Body of pancreas (tissue), 4 donors: ENCODE results near the gene NDST4. TPM values are rescaled to one million over a fixed set of nuclear protein-coding genes. Genes with fewer than 3 reads are reported as not detected.

Experiments used
- ATAC-seq: fragments of 150-250 bp; one replicate; pipeline ENCODE4 v1.9.1; 2016
- DNase-seq, 4 donors: peaks; one replicate each; pipeline ENCODE4 v3.0.0-alpha.2; 2019
- H3K27ac ChIP-seq, 4 donors: fragments of 200-600 bp; sonication (generic); 1 replicate in 3 of 4; 2 replicates in 1 of 4; pipeline versions ENCODE4 v1.5.1 to v1.6.1; 2016 to 2019; ENCODE audit warnings: mild to moderate bottlenecking in 1 of 4, mixed read lengths in 1 of 4, moderate library complexity in 1 of 4
- H3K27me3 ChIP-seq, 2 donors: fragments of 200-600 bp; sonication (generic); one replicate each; pipeline ENCODE4 v1.6.0; 2016; ENCODE audit warnings: mild to moderate bottlenecking in 1 of 2
- H3K36me3 ChIP-seq, 2 donors: fragments of 200-600 bp; sonication (generic); replicated peaks in 1 of 2; 2 replicates each; pipeline ENCODE4 v1.5.1; 2016; ENCODE audit warnings: low read depth in 2 of 2; ENCODE audit not compliant: insufficient read depth in 1 of 2
- H3K4me1 ChIP-seq: fragments of 200-600 bp; sonication (generic); one replicate; pipeline ENCODE4 v1.6.0; 2016
- H3K4me3 ChIP-seq, 2 donors: fragments of 200-600 bp; sonication (generic); 1 replicate in 1 of 2; 2 replicates in 1 of 2; pipeline ENCODE4 v1.5.1; 2016 to 2019
- H3K9me3 ChIP-seq, 3 donors: fragments of 200-600 bp; sonication (generic); 1 replicate in 2 of 3; 2 replicates in 1 of 3; pipeline ENCODE4 v1.5.1; 2016
- POLR2A ChIP-seq, 3 donors: fragments of 450-650 bp; IDR thresholded peaks; one replicate each; pipeline ENCODE4 v1.6.1; 2016; ENCODE audit warnings: antibody characterized with exemption in 3 of 3, mild to moderate bottlenecking in 2 of 3
- WGBS, 2 donors: methylation state at CpG; one replicate each; pipeline ENCODE4 v1.1.5; 2017; 5-methylcytosine and 5-hydroxymethylcytosine counted together
- intact Hi-C: fragments of 100-400 bp; cut with DNase I; formaldehyde crosslinking; loops from one replicate; pipeline ENCODE4 v1.15.1; 2023
- total RNA-seq, 2 donors: library from RNA; depleted of rRNA; stranded (reverse); fragments of >200 nt; gene quantifications; one replicate each; pipeline ENCODE4 v1.1.0, GENCODE V29; 2016
- TF ChIP-seq, protein P1 (sequence below), 7 experiments: fragments of 450-650 bp in 4 of 7; fragments of 200-600 bp in 3 of 7; sonication (generic) in 3 of 7; IDR thresholded peaks; one replicate each; pipeline ENCODE4 v1.5.1; 2016 to 2019; ENCODE audit warnings: antibody characterized with exemption in 7 of 7

The NDST4 gene
- total RNA-seq, 2 donors from 2014 or later, result not detected

- Histone ChIP-seq H3K36me3 (no peaks in the 10 kb centered on the region), H3K9me3 (no peaks in the 10 kb centered on the region), H3K27ac (no peak overlapping the region), H3K27me3 (no peaks in the 10 kb centered on the region), H3K4me1 (no peaks in the 10 kb centered on the region), H3K4me3 (no peak overlapping the region)
- WGBS, 2 donors, result 72 to 91% methylated on average over 1 of the region's 1 CpG
- intact Hi-C loops, result no loop called here
- TF ChIP-seq, protein P1, sequence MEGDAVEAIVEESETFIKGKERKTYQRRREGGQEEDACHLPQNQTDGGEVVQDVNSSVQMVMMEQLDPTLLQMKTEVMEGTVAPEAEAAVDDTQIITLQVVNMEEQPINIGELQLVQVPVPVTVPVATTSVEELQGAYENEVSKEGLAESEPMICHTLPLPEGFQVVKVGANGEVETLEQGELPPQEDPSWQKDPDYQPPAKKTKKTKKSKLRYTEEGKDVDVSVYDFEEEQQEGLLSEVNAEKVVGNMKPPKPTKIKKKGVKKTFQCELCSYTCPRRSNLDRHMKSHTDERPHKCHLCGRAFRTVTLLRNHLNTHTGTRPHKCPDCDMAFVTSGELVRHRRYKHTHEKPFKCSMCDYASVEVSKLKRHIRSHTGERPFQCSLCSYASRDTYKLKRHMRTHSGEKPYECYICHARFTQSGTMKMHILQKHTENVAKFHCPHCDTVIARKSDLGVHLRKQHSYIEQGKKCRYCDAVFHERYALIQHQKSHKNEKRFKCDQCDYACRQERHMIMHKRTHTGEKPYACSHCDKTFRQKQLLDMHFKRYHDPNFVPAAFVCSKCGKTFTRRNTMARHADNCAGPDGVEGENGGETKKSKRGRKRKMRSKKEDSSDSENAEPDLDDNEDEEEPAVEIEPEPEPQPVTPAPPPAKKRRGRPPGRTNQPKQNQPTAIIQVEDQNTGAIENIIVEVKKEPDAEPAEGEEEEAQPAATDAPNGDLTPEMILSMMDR (IDR thresholded peaks at IDR 0.05), result no peak
- no peak for TF ChIP-seq POLR2A (IDR thresholded peaks at IDR 0.05)
- ATAC-seq (no peak), DNase-seq (no peak)
Measured at GRCh38 chr4:115053313-115053712, 60.1 kb downstream of the NDST4 start.

DNA sequence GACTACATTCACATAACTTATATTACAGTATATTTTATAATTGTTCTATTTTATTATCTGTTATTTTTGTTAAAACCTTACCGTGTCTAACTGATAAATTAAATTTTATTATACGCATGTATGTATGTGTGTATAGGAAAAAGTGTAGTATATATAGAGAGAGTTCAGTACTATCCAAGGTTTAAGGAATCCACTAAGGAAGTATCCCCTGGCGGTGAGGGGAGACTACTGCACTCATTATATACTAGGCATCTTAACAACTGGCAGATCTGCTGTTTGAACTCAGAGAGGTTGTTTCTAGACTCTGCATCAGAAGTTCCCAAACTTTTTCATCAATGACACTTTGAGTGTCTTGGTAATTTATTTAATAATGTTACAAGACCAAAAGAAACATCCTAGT, 70.9 kb downstream of the NDST4 start:
- Histone ChIP-seq H3K4me3 (no peak overlapping the region), H3K27ac (no peak overlapping the region), H3K36me3 (no peaks in the 10 kb centered on the region), H3K27me3 (no peaks in the 10 kb centered on the region), H3K4me1 (no peaks in the 10 kb centered on the region), H3K9me3 (no peaks in the 10 kb centered on the region)
- DNase-seq (no peak), ATAC-seq (no peak)
- no peak for TF ChIP-seq POLR2A (IDR thresholded peaks at IDR 0.05)
- TF ChIP-seq, protein P1 (IDR thresholded peaks at IDR 0.05), result no peak
- intact Hi-C loops, result no loop called here
- WGBS, 2 donors, result 56 to 58% methylated on average over 3 of the region's 3 CpGs

DNA sequence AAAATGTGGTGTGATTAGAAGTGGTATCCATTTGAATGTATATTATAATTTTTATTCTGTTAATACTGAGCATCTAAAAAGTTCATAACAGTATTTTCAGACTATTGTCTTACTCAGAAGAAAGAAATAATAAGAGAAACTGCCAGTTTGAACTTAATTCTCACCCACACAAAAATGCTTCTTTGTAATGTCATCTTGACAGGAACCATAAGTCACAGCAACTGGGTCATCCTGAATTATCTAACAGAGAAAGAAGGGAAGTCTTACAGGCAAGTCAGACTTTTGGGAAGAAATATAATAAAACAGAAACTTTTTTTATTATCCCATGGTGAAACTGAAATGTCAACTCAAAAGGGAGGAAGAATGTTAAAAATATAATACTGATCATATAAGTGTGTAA, 83.1 kb downstream of the NDST4 start:
- Histone ChIP-seq H3K4me3 (no peak overlapping the region), H3K36me3 (no peaks in the 10 kb centered on the region), H3K9me3 (no peaks in the 10 kb centered on the region), H3K27ac (no peak overlapping the region), H3K27me3 (no peaks in the 10 kb centered on the region), H3K4me1 (no peaks in the 10 kb centered on the region)
- intact Hi-C loops, result no loop called here
- TF ChIP-seq, protein P1 (IDR thresholded peaks at IDR 0.05), result no peak
- TF ChIP-seq POLR2A (IDR thresholded peaks at IDR 0.05), result no peak
- ATAC-seq, result no peak
- DNase-seq, result no peak

GRCh38 chr4:115028682-115029410, 84.6 kb downstream of the NDST4 start:
- no peak overlapping the region for H3K4me3 ChIP-seq
- WGBS, 2 donors, result 74 to 79% methylated on average over 2 of the region's 2 CpGs
- DNase-seq, result no peak
- H3K4me1 ChIP-seq, result no peaks in the 10 kb centered on the region
- ATAC-seq, result no peak
- no peaks in the 10 kb centered on the region for H3K36me3 ChIP-seq
- intact Hi-C loops, result no loop called here
- no peak overlapping the region for H3K27ac ChIP-seq
- no peak for TF ChIP-seq POLR2A (IDR thresholded peaks at IDR 0.05)
- TF ChIP-seq, protein P1 (IDR thresholded peaks at IDR 0.05), result no peak
- no peaks in the 10 kb centered on the region for H3K9me3 ChIP-seq
- H3K27me3 ChIP-seq, result no peaks in the 10 kb centered on the region

DNA sequence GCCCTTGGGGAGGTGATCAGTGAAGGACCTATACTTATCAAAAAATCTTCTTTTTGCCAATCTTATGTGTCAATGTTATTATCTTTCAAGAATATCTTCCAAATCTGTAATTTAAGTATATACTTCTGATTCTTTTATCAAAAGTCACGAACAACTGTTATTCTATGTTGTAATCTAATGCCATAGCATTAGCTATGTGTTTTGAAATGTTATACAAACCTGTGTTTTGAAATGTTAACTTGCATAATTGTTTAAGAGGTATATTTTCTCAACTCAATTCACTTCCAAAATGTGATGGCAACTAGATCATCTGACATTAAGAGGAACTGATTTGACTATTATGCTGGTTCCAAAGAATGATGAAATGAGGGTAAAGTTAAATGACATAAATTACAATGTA, 113.5 kb downstream of the NDST4 start:
- 74 to 80% methylated on average over 1 of the region's 1 CpG for WGBS, 2 donors

More for the DNA sequence above, 113.5 kb downstream of the NDST4 start:
- DNase-seq (no peak), ATAC-seq (no peak)
- no peaks in the 10 kb centered on the region for H3K27me3 ChIP-seq
- H3K4me3 ChIP-seq, result no peak overlapping the region
- intact Hi-C loops, result no loop called here
- H3K4me1 ChIP-seq, result no peaks in the 10 kb centered on the region
- no peaks in the 10 kb centered on the region for H3K36me3 ChIP-seq
- TF ChIP-seq POLR2A (IDR thresholded peaks at IDR 0.05), result no peak
- TF ChIP-seq, protein P1 (IDR thresholded peaks at IDR 0.05), result no peak
- no peak overlapping the region for H3K27ac ChIP-seq
- H3K9me3 ChIP-seq, result no peaks in the 10 kb centered on the region
